ENCODE results near the gene DCT. TPM values are rescaled to one million over a fixed set of nuclear protein-coding genes. Genes with fewer than 3 reads are reported as not detected.

DCT gene
- total and polyA plus RNA-seq, 5 donors from 2014 or later, result 0.08 to 0.44 (median 0.10) TPM; not detected in 2

- no peak overlapping the region for H3K4me3 Mint-ChIP-seq
- H3K9me3 ChIP-seq (ENCODE audit: control insufficient read depth in 2 of 2, low read length in 2 of 2), result no peaks in the 10 kb centered on the region
- H3K27ac ChIP-seq (ENCODE audit: insufficient read depth, low read length, poor library complexity, severe bottlenecking), result no peak overlapping the region
- H3K27ac Mint-ChIP-seq, result peak overlapping the region in 1 of 3 donors; percentile 9
- no peaks in the 10 kb centered on the region for H3K4me1 ChIP-seq (ENCODE audit: control insufficient read depth, insufficient read depth, low read length, poor library complexity, severe bottlenecking)
- no peaks in the 10 kb centered on the region for H3K36me3 Mint-ChIP-seq
- H3K36me3 ChIP-seq (ENCODE audit: control insufficient read depth, insufficient read depth, low read length), result no peaks in the 10 kb centered on the region
- DNase-seq (no peak), ATAC-seq (ENCODE audit: low read depth in 2 of 2) (no peak)
- peaks cover 0 to 1% (median 0%) of the 10 kb centered on the region in 7 donors for H3K9me3 Mint-ChIP-seq
- H3K27me3 Mint-ChIP-seq, result peaks cover 7% of the 10 kb centered on the region
- H3K4me1 Mint-ChIP-seq, result peaks cover 0 to 2% (median 0%) of the 10 kb centered on the region in 4 donors
- peaks cover 5% of the 10 kb centered on the region for H3K27me3 ChIP-seq (ENCODE audit: control insufficient read depth, insufficient read depth, low read length)
- no peak overlapping the region for H3K4me3 ChIP-seq (ENCODE audit: low read depth, low read length)
Measured at GRCh38 chr13:94481941-94482340, 2.5 kb upstream of the DCT start.

DNA sequence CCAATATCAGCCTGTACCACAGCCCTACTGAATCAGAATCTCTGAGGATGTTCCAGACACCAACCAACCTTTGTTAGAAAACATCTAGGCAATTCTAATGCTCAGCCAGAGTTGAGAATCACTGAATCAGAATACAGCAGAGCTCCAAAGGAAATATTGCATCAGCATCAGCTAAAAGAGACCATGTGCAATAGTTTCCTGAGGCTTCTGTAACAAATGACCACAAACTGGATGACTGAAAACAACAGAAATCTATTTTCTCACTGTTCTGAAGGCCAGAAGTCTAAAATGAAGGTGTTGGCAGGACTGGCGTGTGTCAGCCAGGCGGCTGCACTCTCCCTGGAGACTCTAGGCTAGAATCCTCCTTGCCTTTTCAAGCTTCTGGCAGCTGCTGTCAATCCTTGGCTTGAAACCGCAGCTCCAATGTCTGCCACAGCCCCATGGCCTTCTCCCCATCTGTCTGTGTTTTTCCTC lies 1.2 kb upstream of the DCT start:
- no peaks in the 10 kb centered on the region for H3K36me3 ChIP-seq (ENCODE audit: control insufficient read depth, insufficient read depth, low read length)
- no peak overlapping the region for H3K4me3 ChIP-seq (ENCODE audit: low read depth, low read length)
- ATAC-seq (ENCODE audit: low read depth in 2 of 2) (no peak), DNase-seq (no peak)
- no peaks in the 10 kb centered on the region for H3K4me1 ChIP-seq (ENCODE audit: control insufficient read depth, insufficient read depth, low read length, poor library complexity, severe bottlenecking)
- peak overlapping the region in 1 of 3 donors; percentile 28 for H3K27ac Mint-ChIP-seq
- H3K9me3 Mint-ChIP-seq, result peaks cover 0 to 1% (median 0%) of the 10 kb centered on the region in 7 donors
- peaks cover 0 to 2% (median 0%) of the 10 kb centered on the region in 4 donors for H3K4me1 Mint-ChIP-seq
- no peaks in the 10 kb centered on the region for H3K36me3 Mint-ChIP-seq
- no peak overlapping the region for H3K27ac ChIP-seq (ENCODE audit: insufficient read depth, low read length, poor library complexity, severe bottlenecking)
- H3K9me3 ChIP-seq (ENCODE audit: control insufficient read depth in 2 of 2, low read length in 2 of 2), result no peaks in the 10 kb centered on the region
- no peaks in the 10 kb centered on the region for H3K27me3 ChIP-seq (ENCODE audit: control insufficient read depth, insufficient read depth, low read length)
- peaks cover under 1% of the 10 kb centered on the region for H3K27me3 Mint-ChIP-seq
- H3K4me3 Mint-ChIP-seq, result no peak overlapping the region

GRCh38 chr13:94478913-94479312 lies 569 bp downstream of the DCT start:
- peaks cover 0 to 7% (median 0%) of the 10 kb centered on the region in 7 donors for H3K9me3 Mint-ChIP-seq
- H3K4me3 Mint-ChIP-seq, result no peak overlapping the region
- Histone ChIP-seq H3K27ac (ENCODE audit: insufficient read depth, low read length, poor library complexity, severe bottlenecking) (no peak overlapping the region), H3K9me3 (ENCODE audit: control insufficient read depth in 2 of 2, low read length in 2 of 2) (no peaks in the 10 kb centered on the region), H3K4me1 (ENCODE audit: control insufficient read depth, insufficient read depth, low read length, poor library complexity, severe bottlenecking) (no peaks in the 10 kb centered on the region), H3K36me3 (ENCODE audit: control insufficient read depth, insufficient read depth, low read length) (no peaks in the 10 kb centered on the region), H3K27me3 (ENCODE audit: control insufficient read depth, insufficient read depth, low read length) (no peaks in the 10 kb centered on the region), H3K4me3 (ENCODE audit: low read depth, low read length) (no peak overlapping the region)
- DNase-seq (no peak), ATAC-seq (ENCODE audit: low read depth in 2 of 2) (no peak)
- no peak overlapping the region for H3K27ac Mint-ChIP-seq
- peaks cover 0 to 2% (median 0%) of the 10 kb centered on the region in 4 donors for H3K4me1 Mint-ChIP-seq
- no peaks in the 10 kb centered on the region for H3K27me3 Mint-ChIP-seq
- H3K36me3 Mint-ChIP-seq, result no peaks in the 10 kb centered on the region

DNA sequence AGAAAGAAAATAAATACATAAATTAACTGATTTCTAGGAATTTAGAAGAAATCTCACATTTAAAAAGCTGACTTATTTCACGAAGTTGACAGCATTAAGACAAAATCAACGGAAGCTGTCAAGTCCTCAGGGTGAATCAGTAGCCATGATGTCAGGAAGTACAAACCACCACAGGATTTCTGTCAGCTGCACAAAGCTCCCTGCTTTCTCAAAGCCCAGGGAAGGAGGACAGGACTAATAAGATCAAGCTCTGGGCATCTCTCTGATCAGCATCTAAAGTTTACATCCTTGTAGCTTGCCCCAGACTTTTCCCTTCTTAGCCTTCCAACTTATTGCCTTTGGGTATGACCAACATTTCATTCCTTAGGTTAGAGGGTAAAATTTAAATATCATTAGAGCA lies 9.4 kb downstream of the DCT start:
- no peak for DNase-seq
- Histone ChIP-seq H3K27me3 (ENCODE audit: control insufficient read depth, insufficient read depth, low read length) (no peaks in the 10 kb centered on the region), H3K36me3 (ENCODE audit: control insufficient read depth, insufficient read depth, low read length) (no peaks in the 10 kb centered on the region), H3K27ac (ENCODE audit: insufficient read depth, low read length, poor library complexity, severe bottlenecking) (no peak overlapping the region), H3K9me3 (ENCODE audit: control insufficient read depth in 2 of 2, low read length in 2 of 2) (no peaks in the 10 kb centered on the region), H3K4me3 (ENCODE audit: low read depth, low read length) (no peak overlapping the region), H3K4me1 (ENCODE audit: control insufficient read depth, insufficient read depth, low read length, poor library complexity, severe bottlenecking) (no peaks in the 10 kb centered on the region)
- no peaks in the 10 kb centered on the region for H3K4me1 Mint-ChIP-seq
- no peaks in the 10 kb centered on the region for H3K36me3 Mint-ChIP-seq
- no peak overlapping the region for H3K4me3 Mint-ChIP-seq
- no peak for ATAC-seq (ENCODE audit: low read depth in 2 of 2)
- peaks cover 4% of the 10 kb centered on the region for H3K27me3 Mint-ChIP-seq
- H3K27ac Mint-ChIP-seq, result no peak overlapping the region
- peaks cover 0 to 3% (median 0%) of the 10 kb centered on the region in 7 donors for H3K9me3 Mint-ChIP-seq

DNA sequence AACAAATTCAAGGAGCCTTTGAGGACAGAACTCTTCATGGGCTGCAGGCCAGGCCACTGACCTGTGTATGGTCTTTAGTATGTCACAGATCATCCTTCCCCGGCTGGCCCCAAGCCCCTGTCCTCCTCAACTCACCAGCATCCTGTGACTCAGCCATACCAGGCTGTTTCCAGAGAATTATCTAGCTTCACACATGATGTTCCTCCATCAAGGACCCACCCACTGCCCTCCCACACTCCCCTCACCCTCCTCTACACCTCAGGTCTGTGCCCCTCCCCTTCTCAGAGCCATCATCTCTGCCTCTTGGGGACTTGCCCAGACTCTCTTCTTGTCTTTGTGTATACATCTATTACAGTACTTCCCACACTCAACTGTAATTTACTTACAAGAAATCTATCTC lies 14.7 kb downstream of the DCT start:
- Histone ChIP-seq H3K4me1 (ENCODE audit: control insufficient read depth, insufficient read depth, low read length, poor library complexity, severe bottlenecking) (no peaks in the 10 kb centered on the region), H3K4me3 (ENCODE audit: low read depth, low read length) (no peak overlapping the region), H3K9me3 (ENCODE audit: control insufficient read depth in 2 of 2, low read length in 2 of 2) (no peaks in the 10 kb centered on the region), H3K36me3 (ENCODE audit: control insufficient read depth, insufficient read depth, low read length) (no peaks in the 10 kb centered on the region), H3K27ac (ENCODE audit: insufficient read depth, low read length, poor library complexity, severe bottlenecking) (no peak overlapping the region), H3K27me3 (ENCODE audit: control insufficient read depth, insufficient read depth, low read length) (no peaks in the 10 kb centered on the region)
- no peak overlapping the region for H3K4me3 Mint-ChIP-seq
- DNase-seq (no peak), ATAC-seq (ENCODE audit: low read depth in 2 of 2) (no peak)
- H3K36me3 Mint-ChIP-seq, result no peaks in the 10 kb centered on the region
- H3K27me3 Mint-ChIP-seq, result no peaks in the 10 kb centered on the region
- H3K9me3 Mint-ChIP-seq, result peaks cover 0 to 2% (median 0%) of the 10 kb centered on the region in 7 donors
- no peaks in the 10 kb centered on the region for H3K4me1 Mint-ChIP-seq
- H3K27ac Mint-ChIP-seq, result no peak overlapping the region

- H3K9me3 ChIP-seq (ENCODE audit: control insufficient read depth in 2 of 2, low read length in 2 of 2), result no peaks in the 10 kb centered on the region
- no peak overlapping the region for H3K27ac Mint-ChIP-seq
- peaks cover 0 to 5% (median 0%) of the 10 kb centered on the region in 7 donors for H3K9me3 Mint-ChIP-seq
- no peaks in the 10 kb centered on the region for H3K4me1 ChIP-seq (ENCODE audit: control insufficient read depth, insufficient read depth, low read length, poor library complexity, severe bottlenecking)
- ATAC-seq (ENCODE audit: low read depth in 2 of 2) (no peak), DNase-seq (no peak)
- no peaks in the 10 kb centered on the region for H3K4me1 Mint-ChIP-seq
- H3K4me3 Mint-ChIP-seq, result no peak overlapping the region
- H3K27me3 ChIP-seq (ENCODE audit: control insufficient read depth, insufficient read depth, low read length), result no peaks in the 10 kb centered on the region
- H3K27me3 Mint-ChIP-seq, result no peaks in the 10 kb centered on the region
- no peaks in the 10 kb centered on the region for H3K36me3 Mint-ChIP-seq
- no peak overlapping the region for H3K4me3 ChIP-seq (ENCODE audit: low read depth, low read length)
- no peak overlapping the region for H3K27ac ChIP-seq (ENCODE audit: insufficient read depth, low read length, poor library complexity, severe bottlenecking)
- H3K36me3 ChIP-seq (ENCODE audit: control insufficient read depth, insufficient read depth, low read length), result no peaks in the 10 kb centered on the region
Measured at GRCh38 chr13:94462670-94463069, 16.8 kb downstream of the DCT start.

- DNase-seq, result no peak
- no peak overlapping the region for H3K4me3 Mint-ChIP-seq
Measured at GRCh38 chr13:94459116-94459515, 20.4 kb downstream of the DCT start.

GRCh38 chr13:94455414-94455813 lies 24.1 kb downstream of the DCT start:
- DNase-seq, result no peak
- no peak overlapping the region for H3K27ac ChIP-seq (ENCODE audit: insufficient read depth, low read length, poor library complexity, severe bottlenecking)
- H3K36me3 ChIP-seq (ENCODE audit: control insufficient read depth, insufficient read depth, low read length), result no peaks in the 10 kb centered on the region
- Mint-ChIP-seq H3K36me3 (no peaks in the 10 kb centered on the region), H3K4me3 (no peak overlapping the region), H3K4me1 (no peaks in the 10 kb centered on the region), H3K27ac (no peak overlapping the region), H3K27me3 (no peaks in the 10 kb centered on the region), H3K9me3 (peaks cover 0 to 2% (median 0%) of the 10 kb centered on the region in 7 donors)
- H3K4me3 ChIP-seq (ENCODE audit: low read depth, low read length), result no peak overlapping the region
- no peaks in the 10 kb centered on the region for H3K9me3 ChIP-seq (ENCODE audit: control insufficient read depth in 2 of 2, low read length in 2 of 2)
- ATAC-seq (ENCODE audit: low read depth in 2 of 2), result no peak
- H3K4me1 ChIP-seq (ENCODE audit: control insufficient read depth, insufficient read depth, low read length, poor library complexity, severe bottlenecking), result no peaks in the 10 kb centered on the region
- no peaks in the 10 kb centered on the region for H3K27me3 ChIP-seq (ENCODE audit: control insufficient read depth, insufficient read depth, low read length)

More at GRCh38 chr13:94459116-94459515, 20.4 kb downstream of the DCT start:
- no peaks in the 10 kb centered on the region for H3K4me1 ChIP-seq (ENCODE audit: control insufficient read depth, insufficient read depth, low read length, poor library complexity, severe bottlenecking)
- H3K36me3 ChIP-seq (ENCODE audit: control insufficient read depth, insufficient read depth, low read length), result no peaks in the 10 kb centered on the region
- no peaks in the 10 kb centered on the region for H3K27me3 ChIP-seq (ENCODE audit: control insufficient read depth, insufficient read depth, low read length)
- Mint-ChIP-seq H3K4me1 (no peaks in the 10 kb centered on the region), H3K9me3 (peaks cover 0 to 2% (median 0%) of the 10 kb centered on the region in 7 donors), H3K27me3 (no peaks in the 10 kb centered on the region), H3K36me3 (no peaks in the 10 kb centered on the region), H3K27ac (no peak overlapping the region)
- no peak for ATAC-seq (ENCODE audit: low read depth in 2 of 2)
- no peak overlapping the region for H3K27ac ChIP-seq (ENCODE audit: insufficient read depth, low read length, poor library complexity, severe bottlenecking)
- no peaks in the 10 kb centered on the region for H3K9me3 ChIP-seq (ENCODE audit: control insufficient read depth in 2 of 2, low read length in 2 of 2)
- no peak overlapping the region for H3K4me3 ChIP-seq (ENCODE audit: low read depth, low read length)

Data from CD4-positive, CD25-positive, alpha-beta regulatory T cell (primary cell).